NCI-H82 treated with DMSO at 0.1 percent for 48 hours (cell line): ENCODE data around the gene USP46.

Experiments
- DNase-seq: peaks from one replicate; lab custom pipeline; 2025; ENCODE audit not compliant: unreplicated experiment; lab: John Stamatoyannopoulos, UW

The USP46 gene

DNA sequence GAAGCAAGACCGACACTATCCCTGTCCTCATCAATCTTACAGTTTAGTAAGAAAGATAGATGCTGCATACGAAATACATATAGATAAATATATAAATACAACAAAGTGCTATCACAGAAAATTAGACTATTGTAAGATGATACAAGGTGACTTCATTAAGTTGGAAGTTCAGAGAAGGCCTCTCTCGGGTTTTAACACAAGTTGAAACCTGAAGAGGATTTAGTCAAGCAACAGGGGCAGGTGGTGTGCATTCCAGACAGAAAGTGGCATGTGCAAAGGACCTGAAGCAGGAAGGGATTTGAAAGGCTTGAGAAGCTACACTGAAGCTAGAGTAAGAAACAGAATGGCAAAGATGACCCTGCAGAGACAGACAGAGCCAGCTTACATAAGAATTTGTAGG, 36.5 kb downstream of the USP46 start:
- DNase-seq: no peak

DNA sequence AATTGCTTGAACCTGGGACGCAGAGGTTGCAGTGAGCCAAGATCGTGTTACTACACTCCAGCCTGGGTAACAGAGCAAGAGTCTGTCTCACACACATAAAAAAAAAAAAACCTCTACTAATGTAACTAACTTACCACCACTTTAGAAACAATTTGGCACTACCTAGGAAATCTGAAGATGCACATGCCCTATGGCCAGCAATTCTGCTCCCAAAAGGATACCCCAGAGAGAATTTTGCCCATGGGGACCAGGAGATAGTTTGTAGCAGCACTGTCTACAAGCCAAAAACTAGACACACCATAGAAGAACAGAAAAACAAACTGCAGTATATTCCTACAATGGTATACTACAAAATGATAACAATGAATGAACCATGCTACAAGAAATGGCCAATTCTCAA, 37.5 kb downstream of the USP46 start:
- no peak for DNase-seq

DNA sequence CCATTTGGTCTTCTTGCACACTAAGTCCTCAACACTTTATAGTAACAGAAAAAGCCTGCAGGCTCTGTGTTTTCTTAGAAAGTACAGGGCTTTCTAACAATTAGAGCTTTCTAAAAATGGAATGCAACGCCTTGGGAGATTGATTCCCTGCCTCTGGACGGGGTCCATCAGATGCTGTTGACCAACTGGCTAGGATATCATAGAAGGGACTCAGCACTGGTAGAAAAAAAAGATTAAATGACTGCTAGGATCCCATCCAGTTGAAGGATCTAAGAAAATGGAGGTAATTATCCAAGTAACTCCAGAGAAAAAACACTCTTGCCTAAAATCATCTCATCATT, 39.5 kb downstream of the USP46 start:
- no peak for DNase-seq

DNA sequence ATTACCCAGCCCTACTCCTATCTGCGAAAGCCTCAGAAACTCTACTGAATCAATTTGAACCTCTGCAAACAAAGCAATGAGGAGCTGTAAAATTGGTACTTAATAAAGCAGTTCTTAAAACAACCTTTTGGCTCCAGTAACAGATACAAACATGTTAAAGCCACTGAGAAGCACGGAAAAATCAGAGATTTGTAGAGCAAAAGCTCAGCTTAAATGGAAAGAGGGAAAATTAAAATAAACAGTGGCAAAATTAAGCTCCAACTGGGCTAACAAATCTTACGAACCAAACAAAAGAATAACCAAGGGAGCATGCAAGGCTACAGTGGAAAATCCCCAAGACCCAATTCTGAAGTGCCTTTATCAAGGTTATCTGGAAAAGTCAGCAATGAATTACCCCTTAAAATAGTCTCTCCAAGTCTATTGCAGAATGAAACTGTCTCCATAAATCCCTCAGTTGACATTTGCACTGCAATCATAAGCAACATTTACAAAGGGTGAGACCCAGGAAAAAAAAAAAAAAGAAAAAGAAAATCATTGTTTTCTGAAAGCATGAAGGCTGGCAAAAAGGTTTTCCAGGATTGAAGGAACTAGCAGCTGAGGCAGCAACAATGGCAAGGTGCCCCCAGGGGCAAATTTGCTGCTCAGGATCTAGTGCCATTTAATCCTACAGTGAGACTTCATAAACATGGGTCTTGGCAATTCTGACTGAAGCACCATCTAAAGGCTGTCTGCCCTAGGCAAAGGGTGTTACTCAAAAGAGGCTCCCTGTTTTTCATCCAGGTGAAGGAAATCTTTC, 40.1 kb downstream of the USP46 start:
- DNase-seq: no peak

DNA sequence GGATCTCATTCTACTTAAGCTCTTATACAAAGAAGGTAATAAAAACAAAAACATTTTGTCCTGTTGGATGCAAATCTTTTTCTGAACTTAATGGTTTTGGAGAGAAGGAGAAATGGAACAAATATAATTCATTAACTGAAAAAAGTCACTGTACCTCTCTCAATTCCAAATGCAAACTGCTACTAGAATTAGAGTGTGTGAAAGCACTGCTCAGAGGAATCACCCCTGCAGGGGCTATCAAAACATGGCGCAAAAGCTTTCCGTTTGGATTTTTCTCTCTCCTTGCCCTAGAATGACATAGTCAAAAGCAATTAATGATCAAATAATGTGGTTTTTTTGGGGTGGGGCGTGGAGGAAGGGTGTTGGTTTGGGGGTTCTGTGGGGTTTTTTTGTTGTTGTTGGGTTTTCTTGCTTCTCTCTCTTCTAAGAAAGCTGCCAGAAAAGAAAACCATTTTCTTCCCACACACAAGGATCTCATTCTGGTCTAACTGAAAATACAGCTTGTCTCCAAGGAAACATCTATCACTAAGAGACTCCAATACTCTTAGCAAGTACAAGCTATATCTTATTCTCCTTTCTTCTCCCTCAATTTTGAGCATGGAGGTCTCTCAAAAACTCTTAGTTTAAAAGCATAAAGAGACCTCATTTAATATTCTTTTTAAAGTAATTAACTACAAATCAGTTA, 41.6 kb downstream of the USP46 start:
- no peak for DNase-seq

DNA sequence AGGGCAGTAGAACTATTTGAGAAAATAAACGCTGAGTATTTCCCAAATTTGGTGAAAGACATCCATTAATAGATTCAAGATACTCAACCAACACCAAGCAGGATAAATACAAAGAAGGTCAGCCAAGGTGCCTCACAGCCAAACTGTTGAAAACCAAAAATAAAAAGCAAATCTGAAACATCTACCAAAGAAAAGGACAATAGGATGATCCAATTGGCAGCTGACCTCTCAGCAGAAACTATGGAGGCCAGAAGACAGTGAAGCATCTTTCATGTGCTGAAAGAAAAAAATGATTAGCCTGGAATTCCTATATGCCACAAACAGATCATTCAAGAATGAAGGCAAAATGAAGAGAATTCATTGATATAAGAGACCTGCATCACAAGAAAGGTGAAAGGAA, 44.9 kb downstream of the USP46 start:
- DNase-seq: no peak

DNA sequence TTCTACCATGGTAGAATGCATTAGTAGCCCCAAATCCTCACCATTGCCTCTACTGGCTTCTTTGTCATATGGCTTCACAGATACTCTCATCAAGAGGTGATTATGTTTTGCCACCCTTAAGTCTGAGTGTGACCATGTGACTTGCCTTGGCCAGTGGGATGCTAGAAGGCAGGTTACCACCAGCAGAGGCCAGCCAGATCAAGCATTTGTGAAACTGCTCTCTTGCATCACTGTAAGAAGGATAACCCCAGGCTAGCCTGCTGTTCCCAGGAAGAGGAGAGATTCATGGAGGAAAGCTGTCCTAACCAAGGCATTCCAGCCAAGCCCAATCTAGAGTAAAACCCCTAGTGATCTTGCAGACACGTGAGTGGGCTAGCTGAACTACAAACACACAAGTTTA, 46.8 kb downstream of the USP46 start:
- DNase-seq: no peak

DNA sequence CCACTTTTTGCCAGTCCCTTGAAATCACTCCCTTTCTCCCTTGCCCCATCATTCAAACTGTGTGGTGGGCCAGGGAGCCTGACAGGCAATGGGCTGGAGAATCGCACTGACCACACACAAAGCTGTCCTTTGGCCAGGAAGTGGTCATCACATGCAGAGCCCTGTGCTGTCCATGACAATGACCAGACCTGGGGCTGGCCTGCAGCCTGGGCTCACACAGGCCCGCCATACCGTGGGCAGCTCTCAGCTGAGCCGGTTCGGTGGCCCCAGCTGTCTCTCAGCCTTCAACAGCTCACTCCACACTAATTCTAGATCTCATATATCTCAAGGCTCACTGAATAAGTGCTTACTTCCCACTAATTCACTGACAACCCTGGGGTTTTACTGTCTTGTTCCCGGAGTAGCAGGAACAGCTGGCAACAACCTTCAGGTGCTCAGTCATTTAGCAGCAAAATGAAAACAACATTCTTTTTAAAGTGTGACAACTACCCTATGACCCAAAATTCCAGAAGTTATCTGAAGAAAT, 48.0 kb downstream of the USP46 start:
- no peak for DNase-seq

DNA sequence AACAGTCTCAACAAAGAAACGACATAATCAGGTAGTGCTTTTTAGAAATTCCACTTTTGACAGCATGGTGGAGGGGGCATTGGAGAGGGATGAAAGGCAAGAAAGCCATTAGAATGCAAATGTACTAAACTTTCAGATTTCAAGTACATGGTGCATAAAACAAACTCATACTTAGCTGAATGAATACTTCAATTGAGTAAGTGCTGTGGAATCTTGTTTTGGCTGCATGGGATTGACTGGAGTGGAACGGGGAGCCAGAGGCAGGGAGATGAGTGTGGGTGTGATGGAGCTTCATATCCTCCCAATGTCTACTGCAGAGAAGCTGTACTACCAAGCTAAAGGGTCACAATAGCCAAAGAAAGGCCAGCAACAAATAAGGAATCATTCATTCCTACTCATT, 52.4 kb downstream of the USP46 start:
- DNase-seq: no peak

DNA sequence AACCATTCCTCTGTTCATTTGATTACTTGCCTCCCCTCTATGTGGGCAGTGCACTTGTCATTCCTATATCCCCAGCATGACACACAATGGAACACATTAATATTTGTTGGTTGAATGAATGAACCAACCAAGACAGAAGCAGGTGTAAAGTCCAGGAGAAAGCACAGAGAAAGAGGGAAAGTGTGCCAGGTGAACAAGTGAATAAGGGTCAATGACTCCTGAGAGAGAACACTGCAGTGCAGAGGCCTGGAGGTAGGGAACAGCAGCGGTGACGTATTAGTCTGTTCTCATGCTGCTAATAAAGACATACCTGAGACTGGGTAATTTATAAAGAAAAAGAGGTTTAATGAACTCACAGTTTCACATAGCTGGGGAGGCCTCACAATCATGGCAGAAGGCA, 53.1 kb downstream of the USP46 start:
- DNase-seq: no peak

DNA sequence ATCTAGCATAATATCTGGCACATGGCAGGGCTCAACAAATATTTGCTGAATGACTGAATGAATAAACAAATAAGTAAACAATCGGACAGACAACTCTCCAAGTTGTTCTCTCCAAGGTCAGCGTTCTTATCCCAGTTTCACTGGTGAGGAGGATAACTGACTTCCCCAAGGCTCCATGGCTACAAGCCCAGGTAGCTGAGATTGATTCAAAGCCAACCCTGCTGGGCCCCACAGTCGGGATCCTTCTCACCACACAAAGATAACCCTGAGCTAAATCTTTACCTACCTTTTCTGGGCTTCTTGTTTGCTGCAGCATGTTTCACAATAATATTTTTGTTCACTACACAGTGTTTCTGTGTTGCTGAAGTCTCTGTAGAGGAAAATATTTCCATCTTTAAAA, 54.9 kb downstream of the USP46 start:
- DNase-seq: no peak

DNA sequence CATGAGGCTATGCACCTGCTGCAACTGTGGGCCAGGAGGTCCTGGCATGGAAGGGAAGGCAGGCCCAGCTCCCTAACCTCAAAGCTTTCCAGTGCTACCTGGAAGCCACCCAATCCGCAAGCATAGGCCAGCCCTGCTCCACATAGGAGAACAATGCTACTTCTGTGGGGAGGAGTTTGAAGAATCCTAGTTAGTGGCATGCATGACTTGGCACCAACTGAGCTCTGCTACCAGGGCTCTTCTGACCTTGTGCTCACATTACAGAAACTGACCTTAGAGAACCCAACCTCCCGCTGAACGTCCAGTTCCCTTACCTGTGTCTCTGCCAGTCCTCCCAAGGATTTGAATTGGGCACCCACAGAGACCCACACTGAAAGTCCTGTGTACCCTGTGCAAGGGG, 58.8 kb downstream of the USP46 start:
- DNase-seq: no peak

DNA sequence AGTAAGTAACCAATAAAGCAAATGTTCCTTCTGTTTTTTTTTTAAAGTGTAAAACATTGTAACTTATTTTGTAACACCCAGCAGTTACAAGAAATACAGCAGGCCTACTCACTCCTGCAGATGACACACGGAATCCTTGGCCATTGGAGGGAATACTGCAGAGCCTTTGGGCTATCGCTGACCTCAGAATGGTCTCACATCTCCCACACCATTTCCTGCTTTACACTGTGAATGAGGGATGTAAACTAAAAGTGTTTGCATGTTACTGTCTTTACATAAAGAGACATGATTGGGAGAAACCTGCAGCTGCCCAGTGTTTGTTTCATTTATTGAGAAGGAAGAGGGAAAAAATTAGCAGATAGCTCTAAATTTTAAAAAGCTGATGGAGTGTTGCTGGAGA, 64.1 kb downstream of the USP46 start:
- no peak for DNase-seq

DNA sequence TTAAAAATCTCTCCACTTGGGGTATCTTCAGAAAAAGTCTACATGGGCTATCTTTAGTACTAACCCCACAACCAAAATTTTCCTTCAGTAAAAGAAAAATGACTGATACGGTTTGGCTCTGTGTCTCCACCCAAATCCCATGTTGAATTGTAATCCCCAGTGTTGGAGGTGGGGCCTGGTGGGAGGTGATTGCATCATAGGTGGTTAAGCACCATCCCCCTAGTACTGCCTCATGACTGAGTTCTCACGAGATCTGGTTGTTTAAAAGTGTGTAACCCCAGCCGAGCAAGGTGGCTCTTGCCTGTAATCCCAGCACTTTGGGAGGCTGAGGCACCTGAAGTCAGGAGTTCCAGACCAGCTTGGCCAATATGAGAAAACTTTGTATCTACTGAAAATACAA, 66.8 kb downstream of the USP46 start:
- no peak for DNase-seq

DNA sequence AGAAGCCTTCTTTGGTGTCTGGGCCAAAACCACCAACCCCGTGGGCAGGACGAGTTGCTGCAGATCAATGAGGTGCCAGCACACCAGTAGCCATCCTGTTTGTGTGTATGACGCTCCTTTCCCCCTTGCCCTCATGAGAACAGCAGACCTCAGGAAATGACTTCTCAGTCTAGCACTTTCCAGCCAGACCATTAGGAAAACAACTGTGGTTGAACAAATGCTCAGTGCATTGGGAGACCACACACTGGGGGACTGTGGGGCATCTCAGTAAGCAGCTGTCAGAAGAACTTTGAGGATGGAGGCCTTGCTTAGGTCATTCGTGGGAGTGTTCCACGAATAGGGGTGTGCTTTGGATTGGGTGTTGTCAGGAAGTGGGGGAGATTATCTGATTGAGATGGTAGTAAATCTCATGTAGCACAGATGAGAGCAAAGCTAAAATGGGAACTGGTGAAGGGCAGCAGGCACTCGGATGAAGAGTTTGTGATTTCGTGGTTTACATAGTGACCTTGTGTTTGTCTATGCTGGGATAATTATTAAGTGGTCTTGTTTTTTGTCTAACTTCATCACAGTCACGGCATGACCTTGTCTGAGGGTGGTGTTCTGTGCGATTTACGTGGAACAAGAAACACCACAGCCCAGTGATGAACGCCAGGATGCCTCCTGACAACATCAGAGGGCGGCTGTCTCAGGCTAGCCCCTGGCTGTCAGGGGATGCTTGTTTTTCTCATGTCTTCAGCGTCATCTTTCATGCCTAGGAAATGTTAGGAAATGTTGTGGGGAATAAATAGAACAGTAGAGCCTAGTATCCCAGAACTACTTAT, 70.1 kb downstream of the USP46 start:
- DNase-seq: no peak

DNA sequence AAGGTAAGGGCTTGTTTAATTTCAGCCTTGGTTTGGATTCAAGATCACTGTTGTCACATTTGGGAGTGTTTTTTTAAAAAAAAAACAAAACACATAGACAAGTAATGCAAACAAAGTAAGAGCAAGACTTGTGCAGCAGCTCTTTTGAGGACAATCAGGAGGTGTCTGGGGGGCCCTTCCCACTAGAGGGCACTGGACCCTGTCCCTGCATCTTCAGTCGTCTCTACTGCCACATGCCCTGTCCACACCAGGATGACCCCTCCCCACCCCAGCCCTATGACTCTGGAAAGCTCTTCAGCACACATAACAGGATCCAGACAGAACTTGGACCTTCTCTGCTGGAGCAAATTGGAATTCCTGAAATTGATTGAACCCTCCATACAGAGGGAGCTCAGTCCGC, 71.0 kb downstream of the USP46 start:
- no peak for DNase-seq

DNA sequence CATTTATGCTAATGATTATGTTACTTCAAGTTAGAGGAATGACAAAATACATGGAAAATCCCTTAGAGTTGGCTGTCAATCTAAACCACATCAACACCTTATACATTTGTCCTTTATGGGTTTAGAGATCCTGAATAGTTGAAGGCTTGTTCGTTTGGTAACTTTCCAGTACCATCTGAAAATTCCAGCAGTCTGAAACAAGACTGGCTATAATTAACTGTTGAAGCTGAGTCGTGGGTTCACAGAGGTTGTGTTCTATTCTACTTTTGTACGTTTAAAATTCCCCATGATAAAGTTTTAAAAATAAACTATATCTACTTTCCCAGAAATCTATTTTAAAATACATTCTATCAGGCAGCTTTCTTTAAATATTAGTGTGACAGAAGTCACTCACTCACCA, 73.0 kb downstream of the USP46 start:
- no peak for DNase-seq

DNA sequence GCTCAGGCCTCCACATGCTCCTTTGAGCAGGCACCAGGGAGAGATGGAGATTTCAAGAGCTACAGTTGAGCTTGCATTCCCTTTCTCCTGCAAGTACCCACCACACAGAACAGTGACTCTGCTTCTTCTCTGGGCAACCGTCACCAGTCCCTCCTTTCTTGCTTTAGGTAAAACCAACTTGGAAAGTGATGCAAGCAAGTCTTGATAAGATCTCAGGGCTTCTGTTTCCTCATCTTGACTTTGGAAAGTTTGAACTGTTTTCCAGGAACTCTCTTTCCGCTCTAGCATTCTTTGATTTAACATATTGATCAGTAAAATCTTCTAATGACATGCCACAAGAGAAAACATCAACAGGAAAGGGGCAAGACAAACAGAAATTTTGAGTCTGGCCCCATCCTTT, 73.7 kb downstream of the USP46 start:
- DNase-seq: no peak

DNA sequence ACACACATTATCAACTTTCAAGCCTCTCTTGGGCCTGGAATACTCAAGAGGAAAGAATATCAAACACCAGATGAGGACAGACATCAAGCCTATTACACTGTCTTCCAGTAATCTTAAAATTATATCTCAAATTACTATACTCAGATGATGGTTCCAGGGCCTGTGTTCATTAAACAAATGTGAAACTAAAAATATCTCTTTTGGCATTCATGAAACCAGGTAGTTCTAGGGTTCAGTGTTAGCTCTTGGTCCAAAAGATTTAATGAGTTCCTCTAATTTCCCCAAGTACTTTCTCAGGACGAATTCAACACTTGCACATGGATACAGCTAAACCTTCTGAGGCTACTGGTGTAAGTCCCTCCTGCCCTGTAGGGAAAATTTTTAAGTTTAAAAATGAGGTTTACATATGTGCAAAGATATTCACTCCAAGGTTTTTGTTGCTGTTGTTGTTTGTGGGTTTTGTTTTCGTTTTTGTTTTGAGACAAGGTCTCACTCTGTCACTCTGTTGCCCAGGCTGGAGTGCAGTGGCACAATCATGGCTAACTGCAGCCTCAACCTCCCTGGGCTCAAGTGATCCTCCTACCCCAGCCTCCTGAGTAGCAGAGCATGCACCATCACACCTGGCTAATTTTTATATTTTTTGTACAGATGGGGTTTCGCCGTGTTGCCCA, 79.4 kb downstream of the USP46 start:
- no peak for DNase-seq

DNA sequence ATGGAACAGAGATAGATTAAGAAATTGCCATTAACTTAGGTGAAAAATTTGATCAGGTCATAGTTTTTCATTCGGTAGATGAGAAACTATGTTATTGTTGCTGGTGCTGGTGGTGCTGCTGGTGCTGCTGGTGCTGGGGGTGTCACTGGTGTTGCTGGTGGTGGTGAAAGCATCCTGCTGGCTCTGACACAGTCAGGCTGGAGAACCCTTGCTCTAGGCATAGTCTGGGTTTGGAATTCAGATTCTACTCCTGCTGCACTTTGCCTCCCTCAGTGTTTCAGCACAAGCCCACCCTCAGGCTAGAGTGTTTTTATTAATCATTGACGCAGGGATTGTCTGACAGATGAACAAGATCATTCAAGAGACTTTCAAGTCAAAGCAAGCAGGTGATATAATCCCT, 80.2 kb downstream of the USP46 start:
- no peak for DNase-seq

DNA sequence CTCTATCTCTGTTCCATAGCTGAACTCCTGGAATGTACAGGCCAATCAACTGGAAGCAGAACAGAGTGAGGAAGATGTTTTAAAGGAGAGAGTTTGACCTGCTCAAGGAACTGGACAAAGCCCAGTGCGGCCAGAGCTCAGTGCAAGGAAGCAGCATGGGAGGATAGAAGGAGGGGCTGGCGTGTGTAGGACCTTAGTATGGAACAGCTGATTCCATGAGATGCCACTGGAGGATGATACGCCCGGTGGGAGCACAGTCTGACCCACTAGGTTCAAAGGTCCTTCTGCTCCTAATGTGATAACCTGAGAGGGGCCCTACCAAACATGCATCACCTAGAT, 81.5 kb downstream of the USP46 start:
- DNase-seq: no peak
